ENCODE measurements around the gene SMTNL2. TPM values are rescaled to one million over a fixed set of nuclear protein-coding genes. Genes with fewer than 3 reads are reported as not detected.

SMTNL2 gene
- total RNA-seq, 2 experiments from 2014 or later: not detected

DNA sequence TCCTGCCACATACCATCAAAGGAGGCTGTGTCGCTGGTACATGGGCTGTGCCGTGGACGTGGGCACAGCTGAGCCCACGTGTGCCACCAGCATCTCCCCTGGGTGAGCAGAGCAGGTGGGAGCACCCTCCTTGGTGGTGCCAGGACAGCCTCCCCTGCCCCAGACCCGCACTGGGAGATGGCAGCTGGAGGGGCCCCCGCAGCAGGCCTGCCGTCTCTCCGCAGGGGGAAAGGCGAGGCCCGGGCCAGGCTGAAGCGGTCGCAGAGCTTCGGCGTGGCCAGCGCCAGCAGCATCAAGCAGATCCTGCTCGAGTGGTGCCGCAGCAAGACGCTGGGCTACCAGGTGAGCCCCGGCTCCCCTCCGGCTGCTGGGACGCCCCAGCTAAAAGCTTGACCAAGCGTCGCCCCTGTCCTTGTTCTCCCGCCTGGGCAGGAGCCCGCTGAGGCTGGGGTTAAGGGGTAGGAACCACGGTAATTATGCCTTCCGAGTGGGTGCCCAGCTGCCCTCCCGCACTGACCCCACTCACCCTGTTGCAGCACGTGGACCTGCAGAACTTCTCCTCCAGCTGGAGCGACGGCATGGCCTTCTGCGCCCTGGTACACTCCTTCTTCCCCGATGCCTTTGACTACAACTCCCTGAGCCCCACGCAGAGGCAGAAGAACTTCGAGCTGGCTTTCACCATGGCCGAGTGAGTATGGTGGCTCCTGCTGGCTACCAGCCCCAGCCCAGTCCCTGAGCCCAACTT is 12.5 kb downstream of the SMTNL2 start:
- no peaks in the 10 kb centered on the region for H3K9me3 Mint-ChIP-seq
- no peaks in the 10 kb centered on the region for H3K4me1 Mint-ChIP-seq (ENCODE audit: low read depth)
- TF ChIP-seq, protein P1, sequence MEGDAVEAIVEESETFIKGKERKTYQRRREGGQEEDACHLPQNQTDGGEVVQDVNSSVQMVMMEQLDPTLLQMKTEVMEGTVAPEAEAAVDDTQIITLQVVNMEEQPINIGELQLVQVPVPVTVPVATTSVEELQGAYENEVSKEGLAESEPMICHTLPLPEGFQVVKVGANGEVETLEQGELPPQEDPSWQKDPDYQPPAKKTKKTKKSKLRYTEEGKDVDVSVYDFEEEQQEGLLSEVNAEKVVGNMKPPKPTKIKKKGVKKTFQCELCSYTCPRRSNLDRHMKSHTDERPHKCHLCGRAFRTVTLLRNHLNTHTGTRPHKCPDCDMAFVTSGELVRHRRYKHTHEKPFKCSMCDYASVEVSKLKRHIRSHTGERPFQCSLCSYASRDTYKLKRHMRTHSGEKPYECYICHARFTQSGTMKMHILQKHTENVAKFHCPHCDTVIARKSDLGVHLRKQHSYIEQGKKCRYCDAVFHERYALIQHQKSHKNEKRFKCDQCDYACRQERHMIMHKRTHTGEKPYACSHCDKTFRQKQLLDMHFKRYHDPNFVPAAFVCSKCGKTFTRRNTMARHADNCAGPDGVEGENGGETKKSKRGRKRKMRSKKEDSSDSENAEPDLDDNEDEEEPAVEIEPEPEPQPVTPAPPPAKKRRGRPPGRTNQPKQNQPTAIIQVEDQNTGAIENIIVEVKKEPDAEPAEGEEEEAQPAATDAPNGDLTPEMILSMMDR (IDR thresholded peaks at IDR 0.05): no peak
- no peaks in the 10 kb centered on the region for H3K27me3 Mint-ChIP-seq
- ChIA-PET CTCF (no interaction called here), POLR2A (no interaction called here)
- peaks cover 0 to 3% of the 10 kb centered on the region in 2 experiments for H3K27me3 ChIP-seq (ENCODE audit: control insufficient read depth in 1 of 2, insufficient read depth in 2 of 2, low read length in 2 of 2)
- no peak overlapping the region for H3K4me3 ChIP-seq (ENCODE audit: low read length)
- H3K36me3 Mint-ChIP-seq (ENCODE audit: low read depth): no peaks in the 10 kb centered on the region
- no peak overlapping the region for H3K4me3 Mint-ChIP-seq
- H3K36me3 ChIP-seq (ENCODE audit: insufficient read depth, low read length): no peaks in the 10 kb centered on the region
- H3K4me1 ChIP-seq (ENCODE audit: insufficient read depth, low read length): peaks cover 8% of the 10 kb centered on the region
- H3K27ac Mint-ChIP-seq: no peak overlapping the region
- ATAC-seq (ENCODE audit: poor library complexity) (no peak), DNase-seq (peak in 1 of 14 experiments; percentile 6)
- peaks cover 0 to 4% of the 10 kb centered on the region in 2 experiments for H3K9me3 ChIP-seq (ENCODE audit: control insufficient read depth in 1 of 2, insufficient read depth in 1 of 2, low read length in 2 of 2)
- intact Hi-C loops (cut with DNase I, micrococcal nuclease): no loop called here
- H3K27ac ChIP-seq (ENCODE audit: low read depth in 1 of 2, low read length in 2 of 2): no peak overlapping the region

- Mint-ChIP-seq H3K36me3 (ENCODE audit: low read depth) (no peaks in the 10 kb centered on the region), H3K27ac (no peak overlapping the region), H3K4me1 (ENCODE audit: low read depth) (no peaks in the 10 kb centered on the region), H3K4me3 (no peak overlapping the region), H3K27me3 (peaks cover under 1% of the 10 kb centered on the region), H3K9me3 (no peaks in the 10 kb centered on the region)
- no peak for DNase-seq
- no peak for ATAC-seq (ENCODE audit: poor library complexity)
- Histone ChIP-seq H3K27ac (ENCODE audit: low read depth in 1 of 2, low read length in 2 of 2) (no peak overlapping the region), H3K4me3 (ENCODE audit: low read length) (no peak overlapping the region), H3K9me3 (ENCODE audit: control insufficient read depth in 1 of 2, insufficient read depth in 1 of 2, low read length in 2 of 2) (peaks cover 0 to 4% of the 10 kb centered on the region in 2 experiments), H3K27me3 (ENCODE audit: control insufficient read depth in 1 of 2, insufficient read depth in 2 of 2, low read length in 2 of 2) (peaks cover 0 to 3% of the 10 kb centered on the region in 2 experiments), H3K4me1 (ENCODE audit: insufficient read depth, low read length) (peaks cover 8% of the 10 kb centered on the region), H3K36me3 (ENCODE audit: insufficient read depth, low read length) (no peaks in the 10 kb centered on the region)
- POLR2A ChIA-PET: no interaction called here
- TF ChIP-seq, protein P1 (IDR thresholded peaks at IDR 0.05): no peak
- CTCF ChIA-PET: no interaction called here
- intact Hi-C loops (cut with DNase I, micrococcal nuclease): no loop called here
Measured at GRCh38 chr17:4597975-4598374, 13.6 kb downstream of the SMTNL2 start.

GRCh38 chr17:4598776-4599504 is 14.6 kb downstream of the SMTNL2 start:
- Mint-ChIP-seq H3K36me3 (ENCODE audit: low read depth) (no peaks in the 10 kb centered on the region), H3K4me1 (ENCODE audit: low read depth) (no peaks in the 10 kb centered on the region), H3K9me3 (no peaks in the 10 kb centered on the region), H3K27me3 (peaks cover 4% of the 10 kb centered on the region), H3K4me3 (no peak overlapping the region), H3K27ac (no peak overlapping the region)
- DNase-seq: no peak
- Histone ChIP-seq H3K27me3 (ENCODE audit: control insufficient read depth in 1 of 2, insufficient read depth in 2 of 2, low read length in 2 of 2) (peaks cover 0 to 3% of the 10 kb centered on the region in 2 experiments), H3K4me3 (ENCODE audit: low read length) (no peak overlapping the region), H3K4me1 (ENCODE audit: insufficient read depth, low read length) (peaks cover 8% of the 10 kb centered on the region), H3K36me3 (ENCODE audit: insufficient read depth, low read length) (no peaks in the 10 kb centered on the region), H3K27ac (ENCODE audit: low read depth in 1 of 2, low read length in 2 of 2) (no peak overlapping the region), H3K9me3 (ENCODE audit: control insufficient read depth in 1 of 2, insufficient read depth in 1 of 2, low read length in 2 of 2) (peaks cover 0 to 4% of the 10 kb centered on the region in 2 experiments)
- ChIA-PET CTCF (no interaction called here), POLR2A (no interaction called here)
- no peak for ATAC-seq (ENCODE audit: poor library complexity)
- intact Hi-C loops (cut with DNase I, micrococcal nuclease): no loop called here
- TF ChIP-seq, protein P1 (IDR thresholded peaks at IDR 0.05): no peak
